GM12891 (cell line): Measurements from ENCODE around the gene PTPN4.

Source experiments
- PAX5 ChIP-seq: IDR thresholded peaks from 2 replicates; pipeline ENCODE4 v1.6.1; 2011; ENCODE audit warnings: low read length, moderate library complexity, mild to moderate bottlenecking; ENCODE audit not compliant: insufficient read depth, severe bottlenecking
- POLR2A ChIP-seq: IDR thresholded peaks from 2 replicates; pipeline ENCODE4 v1.6.1; 2011; ENCODE audit warnings: low read depth, low read length, control low read depth
- POLR2AphosphoS5 ChIP-seq: IDR thresholded peaks from 2 replicates; pipeline ENCODE4 v1.6.1; 2011; ENCODE audit warnings: low read depth, low read length, control low read depth
- POU2F2 ChIP-seq: IDR thresholded peaks from 2 replicates; pipeline ENCODE4 v1.6.1; 2011; ENCODE audit warnings: low read depth, mild to moderate bottlenecking, control low read depth, low read length, moderate library complexity
- SPI1 ChIP-seq: IDR thresholded peaks from 2 replicates; pipeline ENCODE4 v1.6.1; 2011; ENCODE audit warnings: low read depth, low read length, control low read depth

GRCh38 chr2:120018549-120018948 is 258.8 kb downstream of the PTPN4 start:
- TF ChIP-seq POLR2A (no peak), POLR2AphosphoS5 (no peak), POU2F2 (no peak), PAX5 (no peak), SPI1 (no peak)
